Coronary artery (tissue), 2 donors: ENCODE data around the gene PI16.

Experiments used
- DNase-seq: peaks from one replicate; pipeline ENCODE4 v3.0.0-alpha.2; 2017; ENCODE audit warnings: low spot score
- H3K27ac ChIP-seq, 2 donors: fragments of 200-600 bp; sonication (generic); one replicate each; pipeline ENCODE4 v1.5.1; 2016 to 2019
- H3K4me3 ChIP-seq: fragments of 200-600 bp; sonication (generic); 2 replicates; pipeline ENCODE4 v1.5.1; 2016; ENCODE audit warnings: mild to moderate bottlenecking, moderate library complexity
- TF ChIP-seq, protein P1 (sequence below): fragments of 200-600 bp; sonication (generic); IDR thresholded peaks from one replicate; pipeline ENCODE4 v1.5.1; 2019; ENCODE audit warnings: antibody characterized with exemption

Gene PI16

GRCh38 chr6:37005061-37005810, 50.7 kb downstream of the PI16 start, which contains the start of gene FGD2:
Gene FGD2 (plus strand): TSS chr6:37005655. CDS start chr6:37005818, 163 bp downstream.
- H3K4me3 ChIP-seq, result peak within 1 kb of the TSS; percentile 56
- TF ChIP-seq, protein P1, sequence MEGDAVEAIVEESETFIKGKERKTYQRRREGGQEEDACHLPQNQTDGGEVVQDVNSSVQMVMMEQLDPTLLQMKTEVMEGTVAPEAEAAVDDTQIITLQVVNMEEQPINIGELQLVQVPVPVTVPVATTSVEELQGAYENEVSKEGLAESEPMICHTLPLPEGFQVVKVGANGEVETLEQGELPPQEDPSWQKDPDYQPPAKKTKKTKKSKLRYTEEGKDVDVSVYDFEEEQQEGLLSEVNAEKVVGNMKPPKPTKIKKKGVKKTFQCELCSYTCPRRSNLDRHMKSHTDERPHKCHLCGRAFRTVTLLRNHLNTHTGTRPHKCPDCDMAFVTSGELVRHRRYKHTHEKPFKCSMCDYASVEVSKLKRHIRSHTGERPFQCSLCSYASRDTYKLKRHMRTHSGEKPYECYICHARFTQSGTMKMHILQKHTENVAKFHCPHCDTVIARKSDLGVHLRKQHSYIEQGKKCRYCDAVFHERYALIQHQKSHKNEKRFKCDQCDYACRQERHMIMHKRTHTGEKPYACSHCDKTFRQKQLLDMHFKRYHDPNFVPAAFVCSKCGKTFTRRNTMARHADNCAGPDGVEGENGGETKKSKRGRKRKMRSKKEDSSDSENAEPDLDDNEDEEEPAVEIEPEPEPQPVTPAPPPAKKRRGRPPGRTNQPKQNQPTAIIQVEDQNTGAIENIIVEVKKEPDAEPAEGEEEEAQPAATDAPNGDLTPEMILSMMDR, result no peak
- DNase-seq, result no peak
- H3K27ac ChIP-seq, result peak within 1 kb of the TSS in 1 of 2 donors; percentile 71

GRCh38 chr6:37005827-37006567, 51.5 kb downstream of the PI16 start:
- Histone ChIP-seq H3K27ac (peak overlapping the region in 1 of 2 donors; percentile 71), H3K4me3 (peak overlapping the region; percentile 56)
- TF ChIP-seq, protein P1, result no peak
- no peak for DNase-seq

DNA sequence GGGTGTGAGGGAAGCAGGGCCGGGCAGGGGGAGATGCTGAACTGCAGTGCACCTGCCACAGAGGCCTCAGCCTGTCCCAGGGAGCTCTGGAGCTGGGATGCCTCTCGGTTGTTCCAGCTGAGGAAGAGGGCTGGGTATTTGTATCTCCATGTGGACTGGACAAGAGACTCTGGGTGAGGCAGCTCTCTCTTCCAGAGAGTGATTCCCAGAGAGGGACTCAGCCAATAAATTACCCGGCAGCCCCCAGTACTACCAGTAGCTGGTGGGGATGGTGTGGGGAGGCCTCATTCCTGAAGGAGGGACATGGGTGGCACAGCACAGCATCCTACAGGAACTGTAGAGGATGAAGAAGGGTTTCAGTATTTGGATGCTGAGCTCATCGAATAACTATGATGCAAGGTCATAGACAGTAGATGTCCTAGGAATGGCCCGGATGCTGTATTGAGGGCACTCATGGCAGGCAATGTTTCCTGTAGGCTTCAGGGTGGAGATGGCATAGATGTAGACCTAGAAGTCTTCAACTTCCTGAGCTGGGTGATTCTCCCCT, 52.3 kb downstream of the PI16 start:
- no peak for DNase-seq
- peak overlapping the region in 1 of 2 donors; percentile 71 for H3K27ac ChIP-seq
- TF ChIP-seq, protein P1, result no peak
- H3K4me3 ChIP-seq, result peak overlapping the region; percentile 56

DNA sequence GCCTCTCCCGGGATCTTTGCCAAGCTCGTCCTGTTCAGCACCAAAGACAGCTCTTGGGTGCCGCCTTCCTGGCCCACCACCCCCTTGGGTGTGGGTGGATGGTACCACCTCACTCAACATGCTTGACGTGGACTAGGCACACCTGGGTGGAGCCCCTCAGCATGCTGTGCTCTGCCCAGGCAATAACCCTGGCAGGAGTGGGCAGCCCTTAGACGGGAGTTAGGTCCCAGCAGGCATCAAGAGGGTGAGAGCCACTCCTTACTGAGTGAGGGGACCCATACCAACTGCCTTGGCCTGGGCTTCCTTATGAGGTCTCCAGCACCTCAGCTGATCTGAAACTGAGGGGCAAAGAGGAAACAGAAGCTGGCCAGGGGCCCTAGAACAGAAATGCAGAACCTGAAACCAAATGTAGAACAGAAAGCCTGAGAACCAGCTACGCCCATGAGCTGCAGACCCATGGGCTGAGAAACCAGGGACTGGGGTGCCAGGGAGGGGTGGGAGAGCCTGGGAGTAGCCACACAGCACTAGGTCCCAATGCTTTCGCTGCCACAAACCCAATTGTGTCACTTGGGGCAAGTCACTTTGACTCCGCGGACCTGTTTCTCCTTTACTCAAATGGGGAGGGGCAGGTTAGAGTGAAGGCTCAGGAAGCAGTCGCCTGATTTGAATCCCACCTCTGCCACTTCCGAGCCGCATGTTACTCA, 53.0 kb downstream of the PI16 start:
- no peak for DNase-seq
- H3K27ac ChIP-seq, result peak overlapping the region in 1 of 2 donors; percentile 71
- TF ChIP-seq, protein P1, result no peak
- H3K4me3 ChIP-seq, result peak overlapping the region; percentile 56

DNA sequence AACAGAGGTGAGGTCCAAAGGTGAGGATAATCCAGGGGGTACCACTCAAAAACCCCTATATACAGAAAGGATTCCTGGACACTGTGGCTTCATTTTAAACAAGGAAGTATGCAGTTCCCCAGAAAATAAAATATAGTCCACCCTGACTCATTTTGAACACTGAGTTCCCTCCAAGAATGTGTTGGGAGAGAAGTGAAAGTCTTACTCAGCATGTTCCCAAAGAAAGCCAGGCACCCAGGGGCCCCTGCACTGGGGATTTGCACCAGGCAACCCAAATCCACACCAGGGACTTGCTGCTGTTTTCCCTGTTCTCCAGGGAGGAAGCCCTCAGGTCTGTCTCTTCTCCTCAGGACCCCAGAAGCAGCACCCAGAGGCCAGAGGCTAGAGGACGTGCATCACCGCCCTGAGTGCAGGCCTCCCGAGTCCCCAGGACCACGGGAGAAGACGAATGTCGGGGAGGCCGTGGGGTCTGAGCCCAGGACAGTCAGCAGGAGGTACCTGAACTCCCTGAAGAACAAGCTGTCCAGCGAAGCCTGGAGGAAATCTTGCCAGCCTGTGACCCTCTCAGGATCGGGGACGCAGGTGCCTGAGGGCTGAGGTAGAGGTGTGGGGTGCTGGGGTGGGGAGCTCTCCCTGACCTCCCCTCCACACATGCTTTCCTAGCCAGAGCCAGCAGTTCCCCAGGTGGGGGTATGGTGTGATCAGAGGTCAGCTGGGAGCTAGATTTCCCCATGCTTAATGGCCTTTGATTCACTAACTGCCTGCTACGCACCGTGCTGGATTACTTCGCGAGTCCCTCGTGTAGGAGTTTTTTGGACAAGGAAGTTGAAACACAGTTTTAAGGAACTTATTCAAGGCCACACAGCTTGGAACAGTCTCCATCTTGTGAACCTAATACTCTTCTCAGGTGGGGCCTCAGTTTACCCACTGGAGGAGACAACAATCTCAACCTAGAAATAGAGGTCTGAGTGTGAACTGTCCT, 54.2 kb downstream of the PI16 start:
- peak overlapping the region in 1 of 2 donors; percentile 59 for H3K27ac ChIP-seq
- H3K4me3 ChIP-seq, result no peak overlapping the region
- DNase-seq, result no peak
- TF ChIP-seq, protein P1, result no peak

- Histone ChIP-seq H3K27ac (no peak overlapping the region), H3K4me3 (no peak overlapping the region)
- TF ChIP-seq, protein P1, result no peak
- DNase-seq, result no peak
These were observed 55.9 kb downstream of the PI16 start for GRCh38 chr6:37010402-37010892.
